BE2C (cell line): Measurements from ENCODE around the gene SEC16A. TPM values are rescaled to one million over a fixed set of nuclear protein-coding genes. Genes with fewer than 3 reads are reported as not detected.

Experiments used
- DNase-seq: peaks from one replicate; pipeline ENCODE4 v3.0.0-alpha.2; 2020
- H3K27me3 ChIP-seq: fragments of 250-450 bp; sonication (Bioruptor Pico); 2 replicates; pipeline ENCODE4 v1.5.1; 2020; ENCODE audit warnings: mild to moderate bottlenecking
- H3K36me3 ChIP-seq: fragments of 250-450 bp; sonication (Bioruptor Pico); 2 replicates; pipeline ENCODE4 v1.5.1; 2020; ENCODE audit warnings: mild to moderate bottlenecking
- H3K4me1 ChIP-seq: fragments of 250-450 bp; sonication (Bioruptor Pico); 2 replicates; pipeline ENCODE4 v1.5.1; 2020
- H3K4me3 ChIP-seq: 2 replicates; pipeline ENCODE4 v1.5.1; 2011; ENCODE audit warnings: low read depth, low read length
- H3K9me3 ChIP-seq: fragments of 250-450 bp; sonication (Bioruptor Pico); 2 replicates; pipeline ENCODE4 v1.5.1; 2020
- CTCF ChIP-seq: IDR thresholded peaks from 2 replicates; pipeline ENCODE4 v1.5.1; 2012; ENCODE audit warnings: mild to moderate bottlenecking, low read depth, low read length
- polyA plus RNA-seq: library from polyadenylated mRNA; unstranded; fragments of >200 nt; gene quantifications from one replicate; pipeline ENCODE4 v1.2.1, GENCODE V29; 2012; ENCODE audit warnings: low read depth, missing spikeins; ENCODE audit not compliant: insufficient read length, insufficient read depth

The SEC16A gene
- polyA plus RNA-seq, result 70.2 TPM

- DNase-seq, result peak; percentile 100
- Histone ChIP-seq H3K4me3 (peak within 1 kb of the TSS; percentile 86), H3K27me3 (no peaks in the 10 kb centered on the region), H3K36me3 (peaks cover 5% of the 10 kb centered on the region), H3K4me1 (no peaks in the 10 kb centered on the region), H3K9me3 (no peaks in the 10 kb centered on the region)
- no peak for TF ChIP-seq CTCF
Measured at GRCh38 chr9:136482793-136483588, at the start of gene SEC16A. SEC16A (minus strand) TSS chr9:136483040; CDS start chr9:136477615, 5,425 bp downstream.

- no peak for TF ChIP-seq CTCF
- H3K4me1 ChIP-seq, result no peaks in the 10 kb centered on the region
- no peaks in the 10 kb centered on the region for H3K36me3 ChIP-seq
- no peak for DNase-seq
- H3K27me3 ChIP-seq, result peaks cover 17% of the 10 kb centered on the region
- H3K9me3 ChIP-seq, result no peaks in the 10 kb centered on the region
- no peak overlapping the region for H3K4me3 ChIP-seq
Measured at GRCh38 chr9:136531904-136532798, 49.3 kb upstream of the SEC16A start.

- Histone ChIP-seq H3K36me3 (no peaks in the 10 kb centered on the region), H3K4me1 (no peaks in the 10 kb centered on the region), H3K9me3 (no peaks in the 10 kb centered on the region), H3K4me3 (no peak overlapping the region), H3K27me3 (peaks cover 17% of the 10 kb centered on the region)
- DNase-seq, result no peak
- no peak for TF ChIP-seq CTCF
Measured at GRCh38 chr9:136531186-136531903, 48.5 kb upstream of the SEC16A start.

- Histone ChIP-seq H3K4me1 (no peaks in the 10 kb centered on the region), H3K4me3 (no peak overlapping the region)
- no peak for TF ChIP-seq CTCF
Measured at GRCh38 chr9:136530461-136531089, 47.7 kb upstream of the SEC16A start.

GRCh38 chr9:136529516-136530460 lies 46.9 kb upstream of the SEC16A start:
- Histone ChIP-seq H3K4me3 (no peak overlapping the region), H3K27me3 (peaks cover 17% of the 10 kb centered on the region), H3K36me3 (no peaks in the 10 kb centered on the region), H3K4me1 (no peaks in the 10 kb centered on the region), H3K9me3 (no peaks in the 10 kb centered on the region)
- no peak for TF ChIP-seq CTCF
- DNase-seq, result no peak

More at GRCh38 chr9:136530461-136531089, 47.7 kb upstream of the SEC16A start:
- H3K27me3 ChIP-seq, result peaks cover 17% of the 10 kb centered on the region
- no peak for DNase-seq
- H3K9me3 ChIP-seq, result no peaks in the 10 kb centered on the region
- no peaks in the 10 kb centered on the region for H3K36me3 ChIP-seq
